Forelimb muscle (tissue), 1 donor: ENCODE data around the gene GALT. TPM values are rescaled to one million over a fixed set of nuclear protein-coding genes. Genes with fewer than 3 reads are reported as not detected.
"Not testable (repeated sequence)": the region's sequence is repeated elsewhere in the genome, so short reads cannot be mapped to it uniquely, and the experiment has no call there.

Experiments used
- DNase-seq: peaks from one replicate; pipeline ENCODE4 v3.0.0-alpha.2; 2013; ENCODE audit warnings: low read depth
- polyA plus RNA-seq: library from polyadenylated mRNA; unstranded; fragments of 120-200 nt; gene quantifications from one replicate; pipeline ENCODE4 v1.2.1, GENCODE V29; 2013; ENCODE audit not compliant: insufficient read length

Gene GALT
- polyA plus RNA-seq, 1 donor, result 38.4 TPM

GRCh38 chr9:34627716-34628655 is 18.5 kb upstream of the GALT start:
- no peak for DNase-seq

DNA sequence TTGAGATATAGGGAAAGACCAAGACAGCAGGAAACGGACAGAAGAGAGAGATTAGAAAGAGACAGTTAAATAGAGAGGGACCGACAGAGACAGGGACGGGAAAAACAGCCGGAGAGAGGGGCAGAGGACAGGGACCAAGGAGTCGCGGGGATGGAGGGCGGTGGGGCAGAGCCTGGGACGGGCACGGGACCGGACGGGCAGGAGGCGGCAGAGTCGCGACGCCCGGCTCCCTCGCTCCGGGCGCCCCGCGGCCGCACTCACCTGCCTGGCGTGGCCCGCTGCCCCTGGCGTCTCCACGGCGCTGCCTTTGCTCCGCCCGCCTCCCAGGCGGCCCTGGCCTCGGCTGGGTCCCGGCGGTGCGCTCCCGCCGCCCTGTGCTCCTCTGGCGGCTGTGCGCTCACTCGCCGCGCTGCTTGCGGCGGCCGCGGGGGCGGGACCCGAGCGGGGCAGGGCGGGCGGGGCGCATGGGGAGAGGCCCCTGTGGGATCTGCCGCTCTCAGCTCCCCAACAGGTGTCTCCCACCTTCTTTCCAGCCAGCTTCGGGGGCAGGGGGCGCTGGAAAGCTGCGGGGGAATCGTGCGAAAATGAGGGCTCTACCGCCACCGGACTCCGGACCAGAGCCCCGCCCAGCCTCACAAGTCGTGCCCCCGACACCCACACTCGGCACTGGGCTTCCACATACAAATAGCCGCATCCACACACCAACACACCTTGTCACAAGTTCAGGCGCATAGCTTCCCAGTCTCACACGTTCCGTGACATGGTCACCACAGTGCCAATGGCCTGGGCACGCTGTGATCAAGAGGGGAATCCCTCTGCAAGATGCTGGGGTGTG is 17.6 kb upstream of the GALT start, which contains the start of gene ARID3C:
Gene ARID3C, minus strand, starts transcription at position 411 of the 835 bp plus-strand sequence. CDS start 1,052 bp downstream, outside the sequence.
- DNase-seq, result no peak

DNA sequence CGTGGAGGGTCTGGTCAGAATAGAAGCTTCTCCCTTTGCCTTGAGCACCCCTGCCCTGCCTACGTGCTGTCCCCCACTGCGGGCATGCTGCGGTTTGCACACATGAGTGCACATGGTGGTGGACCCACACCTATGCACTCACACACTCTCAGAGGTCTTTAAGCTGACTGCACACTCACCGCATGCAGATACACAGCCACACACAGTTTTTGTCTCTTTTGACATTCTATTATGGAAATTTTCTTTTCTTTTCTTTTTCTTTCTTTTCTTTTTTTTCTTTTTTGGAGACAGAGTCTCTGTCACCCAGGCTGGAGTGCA is 17.0 kb upstream of the GALT start:
- DNase-seq, result no peak

DNA sequence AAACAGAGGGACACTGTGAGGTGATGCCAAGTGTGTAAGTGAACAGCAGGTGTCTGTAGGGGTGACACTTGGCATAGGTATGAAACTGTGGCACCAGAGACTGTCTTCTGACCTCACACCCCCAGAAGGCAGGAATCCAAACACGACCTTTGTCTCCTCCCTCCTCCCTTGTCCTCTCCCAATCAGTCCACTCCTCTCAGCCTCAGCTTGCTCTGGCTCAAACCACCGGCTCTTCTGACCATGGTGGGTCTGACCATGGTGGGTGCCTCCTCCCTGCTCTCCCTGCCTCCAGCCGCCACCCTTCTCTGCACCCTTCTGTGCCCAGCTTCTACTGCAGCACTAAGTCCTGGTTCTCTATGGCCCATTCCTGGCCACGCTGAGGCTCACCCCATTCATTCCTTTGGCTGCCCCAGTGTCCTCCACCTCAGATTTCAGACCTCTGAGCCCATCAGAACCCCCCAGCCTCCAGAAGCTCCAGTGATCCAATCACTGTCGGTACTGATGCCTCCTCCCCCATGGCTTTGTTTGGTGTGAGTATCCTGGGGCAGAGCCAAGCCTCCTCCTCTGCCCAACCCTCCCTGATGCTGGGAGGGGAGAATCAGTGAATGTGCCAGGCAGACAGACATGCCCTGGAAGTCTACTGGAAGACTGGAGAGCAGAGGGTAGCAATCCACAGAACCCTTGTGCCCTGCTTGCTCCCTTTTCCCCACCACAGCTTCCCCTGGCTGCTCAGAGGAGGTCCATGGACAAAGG is 15.9 kb upstream of the GALT start:
- DNase-seq, result no peak

DNA sequence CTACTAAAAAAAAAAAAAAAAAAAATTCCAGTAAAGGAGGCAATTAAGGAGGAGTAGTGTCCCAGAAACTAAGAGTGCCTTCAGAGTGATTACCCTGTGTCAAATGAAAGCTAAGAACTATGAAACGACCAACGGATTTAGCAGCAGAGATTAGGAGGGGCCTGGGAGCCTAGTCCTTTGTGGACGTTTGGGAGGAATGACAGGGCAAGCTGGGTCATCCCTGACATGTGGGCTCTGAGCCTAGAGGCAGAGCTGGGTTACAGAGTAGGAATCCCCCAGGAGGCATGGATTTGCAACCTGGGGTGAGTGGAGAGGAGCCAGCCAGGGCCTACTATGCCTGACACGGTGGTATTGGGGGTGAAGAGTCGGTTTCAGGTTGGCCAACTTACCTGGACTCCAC is 13.3 kb upstream of the GALT start:
- DNase-seq, result no peak

GRCh38 chr9:34633851-34634550 is 12.5 kb upstream of the GALT start:
- no peak for DNase-seq

DNA sequence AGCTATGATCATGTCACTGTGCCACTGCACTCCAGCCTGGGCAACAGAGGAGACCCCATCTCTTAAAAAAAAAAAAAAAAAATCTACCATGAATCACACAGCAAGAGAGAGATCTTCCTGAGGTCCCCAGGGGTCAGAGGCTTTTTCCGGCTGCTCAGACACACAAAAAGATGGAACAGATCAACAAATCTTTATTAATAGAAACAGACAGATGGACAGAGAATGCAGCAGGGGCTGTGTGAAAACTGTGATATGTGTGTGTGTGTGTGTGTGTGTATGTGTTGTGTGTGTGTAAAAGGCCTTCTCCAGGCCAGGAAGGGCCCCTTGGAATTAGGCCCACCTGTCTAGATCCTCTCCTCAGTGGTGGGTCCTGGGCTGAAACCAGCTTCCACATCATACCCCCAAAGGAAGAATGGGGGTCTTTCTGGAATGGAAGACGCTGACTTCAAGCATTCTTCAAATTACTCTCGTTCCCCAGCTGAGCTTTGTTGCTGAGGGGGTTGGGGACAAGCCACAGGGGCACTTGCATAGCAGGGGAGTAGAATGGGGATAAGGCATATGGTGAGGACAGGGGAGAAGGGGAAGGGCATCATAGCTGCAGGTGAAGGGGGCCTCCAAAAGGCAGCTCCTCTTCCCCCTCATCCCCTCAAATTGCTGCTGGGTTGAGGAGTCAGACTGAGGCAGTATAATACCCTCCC is 11.8 kb upstream of the GALT start:
- DNase-seq, result no peak

GRCh38 chr9:34635556-34635955 is 10.9 kb upstream of the GALT start:
- DNase-seq, result no peak

GRCh38 chr9:34636791-34637355 is 9.6 kb upstream of the GALT start:
- no peak for DNase-seq

DNA sequence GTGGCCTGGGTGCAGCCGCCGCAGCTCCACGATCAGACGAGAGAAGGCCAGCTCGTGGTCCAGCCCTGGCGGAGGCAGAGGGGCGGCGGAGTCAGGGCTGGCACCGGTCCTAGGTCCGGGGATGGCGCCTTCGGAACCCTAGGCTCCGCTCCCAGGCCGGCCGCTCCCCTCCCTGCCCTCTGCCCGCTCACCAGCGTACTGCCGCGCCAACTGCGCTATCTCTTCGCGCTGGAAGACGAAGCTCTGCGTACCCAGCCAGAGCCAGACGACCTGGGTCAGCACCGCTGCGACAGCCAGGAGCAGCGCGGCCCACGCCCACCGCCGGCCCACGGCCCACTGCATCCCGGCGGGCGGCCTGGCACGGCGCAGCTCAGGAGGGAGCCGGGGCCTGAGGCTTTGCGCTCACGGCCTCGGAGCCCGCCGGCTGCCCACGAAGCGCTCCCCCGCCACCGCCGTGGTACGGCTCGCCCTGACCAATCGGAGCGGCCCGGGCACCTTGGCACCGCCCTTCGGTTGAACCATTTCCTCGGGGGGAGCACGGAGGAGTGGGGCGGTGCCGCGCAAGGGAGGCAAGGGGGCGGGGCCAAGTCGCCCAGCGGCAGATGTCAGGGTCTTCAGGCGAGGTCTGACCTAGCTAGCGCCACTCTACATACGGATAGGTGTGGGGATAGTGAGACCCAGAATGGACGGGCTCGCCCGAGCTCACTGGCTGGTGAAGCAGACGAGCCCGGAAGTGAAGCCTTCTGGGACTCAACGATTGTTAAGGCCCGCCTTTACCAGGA is 8.9 kb upstream of the GALT start, which contains the start of gene SIGMAR1:
Gene SIGMAR1, minus strand, starts transcription at position 432 of the 782 bp plus-strand sequence. Its CDS starts 90 bp downstream, at position 342.
- DNase-seq, result no peak

- no peak for DNase-seq
Observed at GRCh38 chr9:34638138-34638445, 8.4 kb upstream of the GALT start.

DNA sequence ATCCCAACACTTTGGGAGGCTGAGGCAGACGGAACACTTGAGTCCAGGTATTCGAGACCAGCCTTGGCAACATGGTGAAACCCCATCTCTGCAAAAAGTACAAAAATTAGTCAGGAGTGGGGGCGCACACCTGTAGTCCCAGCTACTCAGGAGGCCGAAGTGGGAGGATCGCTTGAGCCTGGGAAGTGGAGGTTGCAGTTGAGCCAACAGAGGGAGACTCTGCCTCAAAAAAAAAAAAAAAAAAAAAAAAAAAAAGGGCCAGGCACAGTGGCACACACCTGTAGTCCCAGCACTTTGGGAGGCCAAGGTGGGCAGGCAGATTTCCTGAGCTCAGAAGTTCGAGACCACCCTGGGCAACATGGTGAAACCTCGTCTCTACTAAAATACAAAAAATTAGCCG is 7.2 kb upstream of the GALT start:
- DNase-seq, result not testable (repeated sequence)

DNA sequence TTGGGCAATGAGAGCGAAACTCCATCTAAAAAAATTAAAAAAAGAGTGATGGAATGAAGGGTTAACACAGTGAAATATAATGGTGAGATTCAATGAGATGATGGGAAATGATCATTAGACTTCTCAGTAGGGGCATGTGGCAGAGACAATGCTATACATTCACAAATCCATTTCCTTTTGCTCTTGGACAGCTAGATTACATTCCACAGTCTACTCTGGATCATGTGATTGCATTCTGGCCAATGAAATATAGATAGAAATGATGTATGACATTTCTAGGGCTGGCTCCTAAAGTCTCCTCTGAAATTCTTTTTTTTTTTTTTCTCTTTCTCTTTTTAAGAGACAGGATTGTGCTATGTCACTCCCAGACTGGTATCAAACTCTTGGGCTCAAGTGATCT is 3.8 kb upstream of the GALT start:
- DNase-seq, result no peak

- no peak for DNase-seq
Observed at GRCh38 chr9:34644766-34645314, 1.6 kb upstream of the GALT start.

DNA sequence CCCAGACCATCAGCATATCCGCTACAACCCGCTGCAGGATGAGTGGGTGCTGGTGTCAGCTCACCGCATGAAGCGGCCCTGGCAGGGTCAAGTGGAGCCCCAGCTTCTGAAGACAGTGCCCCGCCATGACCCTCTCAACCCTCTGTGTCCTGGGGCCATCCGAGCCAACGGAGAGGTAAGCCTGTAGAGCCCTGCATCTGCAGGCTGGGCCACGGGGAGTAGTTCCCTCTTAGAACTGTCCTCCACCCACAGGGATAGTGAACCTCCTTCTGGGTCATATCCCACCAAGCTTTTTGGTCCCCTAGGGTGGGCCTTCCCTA is 569 bp downstream of the GALT start:
- DNase-seq, result no peak

- no peak for DNase-seq
Observed at GRCh38 chr9:34647651-34648050, 1.2 kb downstream of the GALT start.

DNA sequence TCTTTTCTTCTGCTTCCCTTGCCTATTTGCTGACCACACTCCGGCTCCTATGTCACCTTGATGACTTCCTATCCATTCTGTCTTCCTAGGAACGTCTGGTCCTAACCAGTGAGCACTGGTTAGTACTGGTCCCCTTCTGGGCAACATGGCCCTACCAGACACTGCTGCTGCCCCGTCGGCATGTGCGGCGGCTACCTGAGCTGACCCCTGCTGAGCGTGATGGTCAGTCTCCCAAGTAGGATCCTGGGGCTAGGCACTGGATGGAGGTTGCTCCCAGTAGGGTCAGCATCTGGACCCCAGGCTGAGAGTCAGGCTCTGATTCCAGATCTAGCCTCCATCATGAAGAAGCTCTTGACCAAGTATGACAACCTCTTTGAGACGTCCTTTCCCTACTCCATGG is 2.2 kb downstream of the GALT start:
- no peak for DNase-seq

GRCh38 chr9:34650816-34651215 is 4.3 kb downstream of the GALT start:
- no peak for DNase-seq

- DNase-seq, result no peak
Observed at GRCh38 chr9:34651321-34651720, 4.8 kb downstream of the GALT start.
